RWPE2 (cell line): Measurements from ENCODE around the gene IFITM1.
"Not testable (repeated sequence)": the region's sequence is repeated elsewhere in the genome, so short reads cannot be mapped to it uniquely, and the experiment has no call there.

Experiments used
- ATAC-seq: fragments of 200-7000 bp; cut with Tn5 transposase; 3 replicates; pipeline ENCODE4 v1.9.1; 2021; ENCODE audit warnings: low read depth
- DNase-seq: peaks from one replicate; pipeline ENCODE4 v3.0.0-alpha.2; 2020; ENCODE audit warnings: low spot score
- H3K27ac ChIP-seq: fragments of 450-650 bp; 2 replicates; pipeline ENCODE4 v1.5.1; 2017; ENCODE audit warnings: mild to moderate bottlenecking; ENCODE audit not compliant: poor library complexity, severe bottlenecking
- H3K27me3 ChIP-seq: fragments of 250-450 bp; sonication (Bioruptor Pico); 2 replicates; pipeline ENCODE4 v1.5.1; 2021; ENCODE audit warnings: mild to moderate bottlenecking, moderate library complexity; ENCODE audit not compliant: insufficient read depth, poor library complexity, severe bottlenecking
- H3K36me3 ChIP-seq: fragments of 250-450 bp; sonication (Bioruptor Pico); 2 replicates; pipeline ENCODE4 v1.5.1; 2020; ENCODE audit warnings: low read depth, mild to moderate bottlenecking, moderate library complexity
- H3K4me1 ChIP-seq: fragments of 250-450 bp; sonication (Bioruptor Pico); 2 replicates; pipeline ENCODE4 v1.5.1; 2021; ENCODE audit warnings: mild to moderate bottlenecking, moderate library complexity; ENCODE audit not compliant: insufficient read depth, poor library complexity, severe bottlenecking
- H3K4me3 ChIP-seq: fragments of 250-450 bp; sonication (Bioruptor Pico); 2 replicates; pipeline ENCODE4 v1.5.1; 2021; ENCODE audit warnings: mild to moderate bottlenecking, moderate library complexity; ENCODE audit not compliant: severe bottlenecking
- H3K9me3 ChIP-seq: fragments of 250-450 bp; sonication (Bioruptor Pico); 2 replicates; pipeline ENCODE4 v1.5.1; 2021; ENCODE audit warnings: mild to moderate bottlenecking, moderate library complexity; ENCODE audit not compliant: severe bottlenecking
- TF ChIP-seq, protein P1 (sequence below): fragments of 450-650 bp; IDR thresholded peaks from one replicate; pipeline ENCODE4 v1.5.1; 2017; ENCODE audit warnings: mild to moderate bottlenecking, moderate library complexity; ENCODE audit not compliant: poor library complexity, severe bottlenecking

IFITM1 gene

GRCh38 chr11:305844-306211, 8.0 kb upstream of the IFITM1 start:
- Histone ChIP-seq H3K36me3 (peaks cover 4% of the 10 kb centered on the region), H3K4me3 (no peak overlapping the region), H3K27me3 (no peaks in the 10 kb centered on the region), H3K9me3 (no peaks in the 10 kb centered on the region), H3K27ac (no peak overlapping the region), H3K4me1 (peaks cover 7% of the 10 kb centered on the region)
- ATAC-seq (no peak), DNase-seq (no peak)
- TF ChIP-seq, protein P1, sequence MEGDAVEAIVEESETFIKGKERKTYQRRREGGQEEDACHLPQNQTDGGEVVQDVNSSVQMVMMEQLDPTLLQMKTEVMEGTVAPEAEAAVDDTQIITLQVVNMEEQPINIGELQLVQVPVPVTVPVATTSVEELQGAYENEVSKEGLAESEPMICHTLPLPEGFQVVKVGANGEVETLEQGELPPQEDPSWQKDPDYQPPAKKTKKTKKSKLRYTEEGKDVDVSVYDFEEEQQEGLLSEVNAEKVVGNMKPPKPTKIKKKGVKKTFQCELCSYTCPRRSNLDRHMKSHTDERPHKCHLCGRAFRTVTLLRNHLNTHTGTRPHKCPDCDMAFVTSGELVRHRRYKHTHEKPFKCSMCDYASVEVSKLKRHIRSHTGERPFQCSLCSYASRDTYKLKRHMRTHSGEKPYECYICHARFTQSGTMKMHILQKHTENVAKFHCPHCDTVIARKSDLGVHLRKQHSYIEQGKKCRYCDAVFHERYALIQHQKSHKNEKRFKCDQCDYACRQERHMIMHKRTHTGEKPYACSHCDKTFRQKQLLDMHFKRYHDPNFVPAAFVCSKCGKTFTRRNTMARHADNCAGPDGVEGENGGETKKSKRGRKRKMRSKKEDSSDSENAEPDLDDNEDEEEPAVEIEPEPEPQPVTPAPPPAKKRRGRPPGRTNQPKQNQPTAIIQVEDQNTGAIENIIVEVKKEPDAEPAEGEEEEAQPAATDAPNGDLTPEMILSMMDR: no peak

GRCh38 chr11:306645-307371, 7.0 kb upstream of the IFITM1 start:
- H3K36me3 ChIP-seq: peaks cover 4% of the 10 kb centered on the region
- no peak for ATAC-seq
- H3K4me3 ChIP-seq: no peak overlapping the region
- H3K27me3 ChIP-seq: no peaks in the 10 kb centered on the region
- no peak for DNase-seq
- H3K4me1 ChIP-seq: peaks cover 7% of the 10 kb centered on the region
- H3K27ac ChIP-seq: peak overlapping the region; percentile 77
- H3K9me3 ChIP-seq: no peaks in the 10 kb centered on the region
- TF ChIP-seq, protein P1: no peak

- H3K4me1 ChIP-seq, H3K9me3 ChIP-seq, H3K27me3 ChIP-seq, H3K36me3 ChIP-seq: not testable (repeated sequence)
- peak; percentile 66 for ATAC-seq
- peak within 1 kb of the TSS; percentile 38 for H3K4me3 ChIP-seq
- peak; percentile 62 for DNase-seq
- peak within 1 kb of the TSS; percentile 77 for H3K27ac ChIP-seq
Measured at GRCh38 chr11:307766-308708, 5.8 kb upstream of the IFITM1 start, which contains the start of gene IFITM2. TSS of gene IFITM2 (plus strand) at chr11:307816. CDS start at chr11:308193, 377 bp downstream.

- H3K9me3 ChIP-seq, H3K27me3 ChIP-seq, H3K36me3 ChIP-seq, H3K4me1 ChIP-seq, ATAC-seq: not testable (repeated sequence)
- DNase-seq: peak; percentile 57
- Histone ChIP-seq H3K27ac (peak overlapping the region; percentile 77), H3K4me3 (peak overlapping the region; percentile 38)
Measured at GRCh38 chr11:308740-309665, 4.8 kb upstream of the IFITM1 start.

DNA sequence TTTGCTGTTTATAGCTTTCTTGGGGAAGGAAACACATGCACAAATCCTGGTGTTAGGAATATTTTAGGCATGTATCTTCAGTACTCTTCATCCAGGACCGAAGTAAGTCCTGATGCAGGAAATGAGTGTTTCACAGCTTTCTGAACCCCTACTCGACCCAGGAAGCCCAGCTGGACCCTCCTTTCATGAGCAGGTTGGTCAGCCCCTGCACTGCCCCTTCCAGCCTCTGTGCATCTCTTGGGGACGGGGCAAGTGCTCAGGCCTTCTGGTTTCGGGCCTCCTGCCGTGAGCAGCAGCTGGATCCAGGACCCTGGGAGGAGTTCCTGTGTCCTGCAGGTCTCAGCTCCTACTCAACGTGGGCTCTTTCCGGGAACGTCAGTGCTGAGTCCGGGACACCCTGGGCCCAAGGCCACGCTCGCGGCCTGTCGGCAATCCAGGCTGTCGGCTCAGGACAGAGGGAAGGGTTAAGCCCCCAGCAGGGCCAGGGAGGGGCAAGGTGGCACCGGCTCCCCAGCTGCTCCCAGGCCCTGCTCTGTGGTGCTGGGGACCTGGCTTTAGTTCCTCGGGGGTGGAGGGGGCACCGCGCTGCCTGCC, 3.8 kb upstream of the IFITM1 start:
- not testable (repeated sequence) for H3K27me3 ChIP-seq, DNase-seq, H3K9me3 ChIP-seq, H3K36me3 ChIP-seq
- H3K4me3 ChIP-seq: peak overlapping the region; percentile 38
- H3K4me1 ChIP-seq: peaks cover 11% of the 10 kb centered on the region
- peak; percentile 9 for ATAC-seq
- peak overlapping the region; percentile 77 for H3K27ac ChIP-seq

DNA sequence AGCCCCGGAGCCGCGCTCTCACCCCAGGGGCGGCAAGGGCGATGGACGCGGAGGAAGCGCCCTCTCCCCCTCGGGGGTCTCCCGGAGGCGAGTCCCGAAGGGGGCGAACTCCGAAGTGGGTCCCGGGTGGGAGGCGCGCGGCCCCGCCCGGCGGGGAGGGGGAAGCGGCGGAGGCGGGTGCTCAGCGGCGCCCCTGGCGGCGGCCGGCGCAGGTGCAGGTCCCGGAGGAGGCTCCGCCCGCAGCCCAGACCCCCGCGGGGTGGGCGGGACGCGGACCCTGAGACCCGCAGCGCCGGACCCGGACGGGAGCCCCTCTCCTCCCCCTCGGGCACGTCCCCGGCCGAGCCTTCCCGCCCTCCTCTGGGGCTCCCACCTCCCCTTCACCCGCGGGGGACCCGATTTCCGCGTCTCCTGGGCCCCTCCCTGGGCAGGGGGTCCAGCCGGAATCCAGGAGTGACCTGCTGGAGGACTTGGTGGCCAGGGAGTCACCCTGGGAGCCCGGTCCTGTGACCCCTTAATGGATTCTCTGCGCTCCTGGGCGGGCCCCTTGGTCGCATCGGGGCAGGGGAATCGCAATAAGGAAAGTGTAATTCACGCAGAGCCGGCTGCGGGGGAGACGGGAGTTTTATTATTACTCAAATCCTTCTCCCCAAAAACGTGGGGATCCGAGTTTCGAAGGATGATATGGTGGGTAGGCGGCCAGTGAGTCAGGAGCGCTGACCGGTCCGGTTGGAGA, 2.7 kb upstream of the IFITM1 start:
- peaks cover 11% of the 10 kb centered on the region for H3K36me3 ChIP-seq
- DNase-seq, H3K4me3 ChIP-seq, ATAC-seq, H3K27me3 ChIP-seq, H3K27ac ChIP-seq, H3K9me3 ChIP-seq: not testable (repeated sequence)
- peaks cover 14% of the 10 kb centered on the region for H3K4me1 ChIP-seq
